Activated effector memory CD4-positive, alpha-beta T cell treated with Interleukin-2 at 50 U/mL for 16 hours (primary cell): ENCODE data around the gene MRPS17.
"Not testable (repeated sequence)": the region's sequence is repeated elsewhere in the genome, so short reads cannot be mapped to it uniquely, and the experiment has no call there.

Source experiments
- DNase-seq: peaks from one replicate; pipeline ENCODE4 v3.0.0-alpha.2; 2020

The MRPS17 gene

GRCh38 chr7:55951637-55952351 lies at the start of gene MRPS17:
Gene MRPS17 (plus strand): TSS chr7:55951877. CDS start chr7:55953196, 1,319 bp downstream.
- peak; percentile 87 for DNase-seq

- DNase-seq = no peak
Observed at GRCh38 chr7:55903985-55904759, 47.5 kb upstream of the MRPS17 start.

DNA sequence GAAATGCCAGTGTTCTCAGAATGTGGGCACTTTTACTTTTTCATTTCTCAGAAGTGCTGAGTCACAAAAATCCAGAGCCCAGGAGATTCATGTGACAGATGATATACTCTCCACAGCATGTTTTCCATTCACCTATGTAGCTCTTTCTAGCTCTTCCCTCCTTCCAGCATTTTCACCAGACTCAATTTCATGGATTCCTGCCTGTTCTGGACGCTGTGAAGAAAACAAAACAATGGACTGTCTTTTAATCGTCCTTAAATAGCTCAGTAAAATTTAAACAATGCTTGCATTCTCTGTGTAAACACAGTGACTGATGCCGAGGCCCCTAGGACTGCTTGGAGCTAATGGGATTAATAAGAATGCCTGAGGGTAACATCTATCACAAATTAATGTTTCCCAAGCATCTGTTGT lies 38.9 kb upstream of the MRPS17 start:
- no peak for DNase-seq

- DNase-seq = no peak
Observed at GRCh38 chr7:55917771-55918170, 33.9 kb upstream of the MRPS17 start.

GRCh38 chr7:55928006-55928767 lies 23.5 kb upstream of the MRPS17 start:
- no peak for DNase-seq

GRCh38 chr7:55931421-55932151 lies 20.1 kb upstream of the MRPS17 start:
- DNase-seq = no peak

- no peak for DNase-seq
Observed at GRCh38 chr7:55939514-55940123, 12.1 kb upstream of the MRPS17 start.

- no peak for DNase-seq
Observed at GRCh38 chr7:55946545-55946944, 5.1 kb upstream of the MRPS17 start.

DNA sequence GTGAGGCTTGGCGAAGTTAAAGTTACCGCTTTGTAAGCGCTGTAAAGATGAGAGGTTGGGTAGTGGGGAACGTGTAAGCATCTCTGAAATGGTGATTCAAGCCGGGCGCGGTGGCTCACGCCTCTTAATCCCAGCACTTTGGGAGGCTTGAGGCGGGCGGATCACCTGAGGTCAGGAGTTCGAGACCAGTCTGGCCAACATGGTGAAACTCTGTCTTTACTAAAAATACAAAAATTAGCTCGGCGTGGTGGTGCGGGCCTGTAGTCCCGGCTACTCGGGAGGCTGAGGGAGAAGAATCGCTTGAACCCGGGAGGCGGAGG lies 635 bp downstream of the MRPS17 start:
- DNase-seq = not testable (repeated sequence)

- no peak for DNase-seq
Observed at GRCh38 chr7:55953707-55954475, 2.2 kb downstream of the MRPS17 start.

DNA sequence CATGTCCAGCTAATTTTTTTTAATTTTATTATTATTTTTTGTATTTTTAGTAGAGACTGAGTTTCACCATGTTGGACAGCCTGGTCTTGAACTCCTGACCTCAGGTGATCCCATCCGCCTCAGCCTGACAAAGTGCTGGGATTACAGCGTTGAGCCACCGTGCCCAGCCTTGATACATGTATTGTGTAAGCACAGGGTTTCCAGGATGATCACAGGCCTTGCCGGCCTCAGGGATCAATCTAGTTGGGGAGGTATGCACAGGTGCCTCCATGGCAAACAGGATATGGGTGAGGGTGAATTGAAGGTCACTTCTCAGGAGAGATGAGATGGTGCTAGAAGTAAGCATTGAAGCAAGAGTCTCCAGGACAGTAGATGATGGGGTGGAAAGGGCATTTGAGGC lies 5.5 kb downstream of the MRPS17 start:
- DNase-seq = no peak

- DNase-seq = no peak
Observed at GRCh38 chr7:55962014-55962413, 10.3 kb downstream of the MRPS17 start.

- no peak for DNase-seq
Observed at GRCh38 chr7:55963584-55964168, 12.0 kb downstream of the MRPS17 start.

DNA sequence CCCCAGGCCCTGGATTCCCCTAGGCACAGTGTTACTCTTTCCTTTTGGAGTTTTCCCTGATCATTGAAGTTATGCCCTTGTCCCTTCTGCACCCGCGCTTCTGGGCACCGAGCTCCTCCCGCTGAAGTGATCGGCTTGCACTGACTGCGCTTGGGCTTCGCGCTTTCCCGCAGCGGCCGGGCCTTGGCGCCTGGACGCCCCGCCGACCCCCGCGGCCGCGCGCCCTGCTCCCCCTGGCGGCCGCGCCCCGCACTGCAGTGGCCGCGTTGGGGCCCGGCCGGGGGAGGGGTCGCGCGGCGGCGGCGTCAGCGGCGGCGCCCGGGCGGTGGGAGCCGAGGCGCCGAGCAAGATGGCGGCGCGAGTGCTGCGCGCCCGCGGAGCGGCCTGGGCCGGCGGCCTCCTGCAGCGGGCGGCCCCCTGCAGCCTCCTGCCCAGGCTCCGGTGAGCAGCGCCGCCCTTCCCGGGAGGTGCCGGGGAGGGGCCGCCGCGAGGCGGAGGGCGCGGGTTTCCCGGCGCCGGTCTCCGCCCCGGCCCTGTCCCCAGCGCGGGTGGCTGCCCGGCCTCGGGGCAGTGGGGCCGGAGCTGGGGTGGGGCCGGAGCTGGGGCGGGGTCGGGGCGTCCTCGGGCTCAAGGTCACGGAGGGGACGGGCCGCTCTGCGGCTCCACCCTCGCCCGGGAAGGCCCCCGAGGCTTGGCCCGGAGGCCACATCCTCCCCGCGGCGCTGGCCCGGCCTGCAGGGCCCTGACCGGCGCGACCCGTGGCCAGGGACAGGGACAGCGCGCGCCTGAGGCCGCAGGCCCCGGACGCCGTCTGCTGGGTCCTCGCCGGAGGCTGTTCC lies 12.8 kb downstream of the MRPS17 start, which contains the start of gene NIPSNAP2:
Gene NIPSNAP2, plus strand, starts transcription at position 325 of the 839 bp plus-strand sequence. Its CDS starts 25 bp downstream, at position 350.
- DNase-seq = peak; percentile 48

- no peak for DNase-seq
Observed at GRCh38 chr7:55965100-55965470, 13.4 kb downstream of the MRPS17 start.

DNA sequence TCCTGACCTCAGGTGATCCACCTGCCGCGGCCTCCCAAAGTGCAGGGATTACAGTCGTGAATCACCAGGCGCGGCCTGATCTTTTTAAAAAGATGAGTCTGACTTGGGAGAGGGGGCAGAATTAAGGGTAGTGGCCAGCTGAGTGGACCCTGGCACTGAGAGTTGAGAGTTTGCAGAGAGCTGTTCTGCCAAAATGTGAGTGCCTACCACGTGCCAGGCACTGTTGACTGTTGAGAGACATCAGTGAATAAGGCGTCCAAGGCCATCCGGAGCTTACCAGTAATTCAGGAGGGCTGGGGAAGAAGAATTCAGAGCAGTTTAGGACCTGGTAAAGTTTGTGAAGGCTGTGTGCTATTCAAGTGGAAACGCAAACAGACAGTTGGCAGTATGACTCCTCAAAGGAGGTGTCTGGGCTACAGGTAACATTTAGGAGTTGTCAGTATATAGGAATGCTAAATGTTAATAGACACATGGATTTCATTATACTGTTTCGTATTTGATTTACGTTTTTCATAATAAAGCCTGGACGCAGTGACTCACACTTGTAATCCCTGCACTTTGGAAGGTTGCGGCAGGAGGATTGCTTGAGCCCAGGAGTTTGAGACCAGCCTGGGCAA lies 14.2 kb downstream of the MRPS17 start:
- DNase-seq = no peak

DNA sequence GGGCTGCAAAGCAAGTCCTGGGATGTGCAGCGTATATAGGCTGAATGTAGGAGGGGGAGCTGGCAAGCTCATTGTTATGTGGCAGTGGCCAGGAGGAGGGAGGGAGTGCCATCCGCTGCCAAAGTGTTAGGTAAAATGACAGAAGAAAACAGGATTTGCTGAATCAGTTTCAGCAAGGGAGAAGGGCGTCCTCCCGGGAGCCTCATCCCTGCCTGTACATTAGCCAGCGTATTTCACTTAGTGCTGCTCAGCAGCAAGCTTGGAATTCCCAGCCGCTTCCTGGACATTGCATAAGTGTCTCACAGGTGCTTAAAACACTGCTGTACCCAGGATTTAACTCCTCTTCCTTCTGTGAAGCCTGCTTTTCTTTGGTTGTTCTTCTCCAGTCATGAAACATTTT lies 15.2 kb downstream of the MRPS17 start:
- DNase-seq = no peak

GRCh38 chr7:55969391-55969790 lies 17.7 kb downstream of the MRPS17 start:
- no peak for DNase-seq

DNA sequence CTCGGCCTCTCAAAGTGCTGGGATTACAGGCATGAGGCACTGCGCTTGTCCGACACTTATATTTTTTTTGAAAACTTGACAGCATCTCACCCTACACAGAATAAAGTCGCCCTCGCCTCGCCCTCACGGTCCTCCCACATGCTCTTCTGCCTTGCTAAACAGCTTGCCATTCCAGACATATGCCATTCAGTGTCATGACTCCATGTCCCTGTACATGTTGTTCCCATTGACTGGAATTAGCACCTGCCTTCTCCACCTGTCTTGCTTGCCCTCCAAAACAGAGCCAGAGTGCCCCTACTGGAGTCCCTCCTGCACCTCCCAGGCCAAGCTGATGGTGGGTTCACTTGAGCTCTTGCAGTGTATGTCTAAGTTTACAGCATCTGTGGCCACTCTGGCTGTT lies 18.9 kb downstream of the MRPS17 start:
- DNase-seq = no peak

- no peak for DNase-seq
Observed at GRCh38 chr7:55970978-55971377, 19.3 kb downstream of the MRPS17 start.
